AG09309 (cell line): ENCODE measurements around the gene SLCO2B1.

Experiments
- DNase-seq: peaks from one replicate; pipeline ENCODE4 v3.0.0-alpha.2; 2010; ENCODE audit warnings: low read depth
- H3K4me3 ChIP-seq: 2 replicates; pipeline ENCODE4 v1.5.1; 2011; ENCODE audit warnings: mild to moderate bottlenecking, low read depth, low read length, moderate library complexity; ENCODE audit not compliant: control insufficient read depth
- TF ChIP-seq, protein P1 (sequence below): IDR thresholded peaks from 2 replicates; pipeline ENCODE4 v1.5.1; 2011; ENCODE audit warnings: mild to moderate bottlenecking, low read depth, low read length, inconsistent platforms; ENCODE audit not compliant: insufficient read depth, control insufficient read depth; ENCODE audit errors: missing control alignments

Gene SLCO2B1

GRCh38 chr11:75135651-75136050 is 15.3 kb upstream of the SLCO2B1 start:
- H3K4me3 ChIP-seq: no peak overlapping the region
- TF ChIP-seq, protein P1, sequence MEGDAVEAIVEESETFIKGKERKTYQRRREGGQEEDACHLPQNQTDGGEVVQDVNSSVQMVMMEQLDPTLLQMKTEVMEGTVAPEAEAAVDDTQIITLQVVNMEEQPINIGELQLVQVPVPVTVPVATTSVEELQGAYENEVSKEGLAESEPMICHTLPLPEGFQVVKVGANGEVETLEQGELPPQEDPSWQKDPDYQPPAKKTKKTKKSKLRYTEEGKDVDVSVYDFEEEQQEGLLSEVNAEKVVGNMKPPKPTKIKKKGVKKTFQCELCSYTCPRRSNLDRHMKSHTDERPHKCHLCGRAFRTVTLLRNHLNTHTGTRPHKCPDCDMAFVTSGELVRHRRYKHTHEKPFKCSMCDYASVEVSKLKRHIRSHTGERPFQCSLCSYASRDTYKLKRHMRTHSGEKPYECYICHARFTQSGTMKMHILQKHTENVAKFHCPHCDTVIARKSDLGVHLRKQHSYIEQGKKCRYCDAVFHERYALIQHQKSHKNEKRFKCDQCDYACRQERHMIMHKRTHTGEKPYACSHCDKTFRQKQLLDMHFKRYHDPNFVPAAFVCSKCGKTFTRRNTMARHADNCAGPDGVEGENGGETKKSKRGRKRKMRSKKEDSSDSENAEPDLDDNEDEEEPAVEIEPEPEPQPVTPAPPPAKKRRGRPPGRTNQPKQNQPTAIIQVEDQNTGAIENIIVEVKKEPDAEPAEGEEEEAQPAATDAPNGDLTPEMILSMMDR: no peak
- no peak for DNase-seq

DNA sequence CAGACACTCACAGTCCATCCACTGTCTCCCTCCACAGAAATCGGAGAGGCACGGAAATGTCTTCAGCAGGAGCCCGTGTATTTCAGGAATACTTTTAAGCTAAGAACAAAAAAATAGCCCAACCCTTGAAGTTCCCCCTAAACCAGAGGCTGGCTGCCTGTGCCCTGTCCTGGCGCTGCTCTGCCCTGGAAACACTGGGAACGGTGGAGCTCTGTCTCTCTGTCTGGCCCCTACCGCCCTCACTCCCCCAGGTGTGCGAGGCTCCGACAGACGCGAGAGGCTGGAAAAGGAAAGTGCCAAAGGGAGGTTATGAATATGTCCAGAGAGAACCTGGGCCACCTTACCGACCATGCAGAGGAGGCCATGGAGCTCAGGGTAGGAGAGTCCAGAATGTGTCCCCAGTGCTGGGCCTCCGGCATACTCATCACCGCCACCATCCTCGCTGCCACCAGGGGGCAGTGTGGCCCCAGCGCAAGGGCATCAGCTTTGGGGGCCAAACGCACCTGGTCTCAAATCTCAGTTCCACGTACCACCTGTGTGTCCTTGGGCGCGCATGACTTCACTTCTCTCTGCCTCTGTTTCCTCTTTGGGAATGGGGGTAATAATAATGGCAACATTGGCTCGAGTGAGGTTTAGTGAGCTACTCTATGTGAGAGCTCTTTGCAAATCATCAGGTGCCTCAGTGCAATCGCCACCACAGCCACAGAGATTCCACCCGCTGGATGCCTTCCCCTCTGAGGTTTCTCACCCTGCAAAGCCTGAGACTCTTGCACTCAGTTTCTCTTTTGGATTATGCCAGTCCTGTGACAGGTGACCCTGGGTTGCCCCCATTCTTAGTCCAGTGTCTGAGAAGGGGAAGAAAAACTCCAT is 10.4 kb upstream of the SLCO2B1 start:
- no peak for DNase-seq
- TF ChIP-seq, protein P1: peak; percentile 97
- no peak overlapping the region for H3K4me3 ChIP-seq

GRCh38 chr11:75141166-75141565 is 9.7 kb upstream of the SLCO2B1 start:
- no peak for DNase-seq
- TF ChIP-seq, protein P1: no peak
- no peak overlapping the region for H3K4me3 ChIP-seq

DNA sequence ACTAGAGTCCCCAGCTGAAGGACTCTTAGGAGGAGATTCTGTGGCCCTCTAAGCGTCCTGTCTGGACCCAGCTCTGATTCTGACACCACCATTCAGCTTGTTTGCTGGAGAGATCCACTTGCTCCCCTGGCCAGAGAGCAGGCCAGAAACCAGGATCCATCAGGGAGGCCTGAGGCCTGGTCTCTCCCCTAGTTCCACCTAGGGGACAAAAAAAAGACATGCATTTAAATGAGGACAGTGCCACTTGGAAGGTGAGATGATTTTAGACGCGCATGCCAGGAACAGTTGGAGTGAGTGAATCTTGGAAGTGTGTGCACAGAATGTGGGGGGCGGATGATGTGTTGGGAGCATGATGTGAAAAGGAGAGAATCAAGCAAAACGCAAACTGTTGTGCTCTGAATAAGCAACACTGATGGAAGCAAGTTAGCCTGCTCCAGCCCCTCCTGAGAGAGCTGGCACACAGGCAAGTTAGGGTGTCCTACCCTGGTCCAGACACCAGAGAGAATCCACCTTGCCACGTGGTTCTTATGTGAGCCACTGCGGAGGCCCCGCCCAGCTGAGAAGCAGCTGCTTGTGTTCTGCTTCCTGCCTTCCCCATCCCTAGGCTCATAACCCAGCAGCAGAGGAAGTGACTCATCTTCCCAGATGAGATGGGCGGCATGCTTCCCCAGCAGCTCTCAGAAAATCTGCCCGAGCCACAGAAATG is 8.0 kb upstream of the SLCO2B1 start:
- TF ChIP-seq, protein P1: no peak
- H3K4me3 ChIP-seq: no peak overlapping the region
- peak; percentile 77 for DNase-seq

DNA sequence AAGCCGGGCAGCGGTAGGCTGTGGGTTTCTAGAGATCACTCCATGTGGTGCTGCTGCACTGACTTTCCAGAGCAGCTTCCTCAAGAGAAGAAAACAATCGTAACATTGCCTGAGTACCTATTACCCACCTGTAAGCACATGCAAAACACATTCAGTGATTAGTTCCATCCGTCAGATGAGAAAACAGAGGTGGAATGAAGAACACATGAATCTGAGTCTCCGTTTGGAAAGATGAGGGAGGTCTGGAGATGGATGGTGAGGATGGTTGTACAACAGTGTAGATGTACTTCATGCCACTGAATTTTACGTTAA is 7.5 kb upstream of the SLCO2B1 start:
- TF ChIP-seq, protein P1: no peak
- no peak overlapping the region for H3K4me3 ChIP-seq
- no peak for DNase-seq

GRCh38 chr11:75144716-75145014 is 6.2 kb upstream of the SLCO2B1 start:
- no peak for DNase-seq
- TF ChIP-seq, protein P1: no peak
- no peak overlapping the region for H3K4me3 ChIP-seq
